Duodenal mucosa (tissue), 2 donors: Measurements from ENCODE around the gene BCS1L.
A peak's percentile ranks its signal among the peaks of the same experiment; 100 is the strongest.

Experiments used
- H3K27ac ChIP-seq: one replicate; pipeline ENCODE4 v1.7.0; 2013; ENCODE audit warnings: low read depth, low read length
- H3K27me3 ChIP-seq, 2 donors: one replicate each; pipeline ENCODE4 v1.7.0; 2013; ENCODE audit warnings: low read length in 2 of 2, control low read depth in 1 of 2; ENCODE audit not compliant: insufficient read depth in 2 of 2, control insufficient read depth in 1 of 2
- H3K36me3 ChIP-seq, 2 donors: one replicate each; pipeline ENCODE4 v1.7.0; 2013; ENCODE audit warnings: low read length in 2 of 2, control low read depth in 1 of 2; ENCODE audit not compliant: insufficient read depth in 2 of 2, control insufficient read depth in 1 of 2
- H3K4me1 ChIP-seq, 2 donors: one replicate each; pipeline ENCODE4 v1.7.0; 2013; ENCODE audit warnings: low read length in 2 of 2, control low read depth in 1 of 2; ENCODE audit not compliant: insufficient read depth in 2 of 2, control insufficient read depth in 1 of 2
- H3K4me3 ChIP-seq, 2 donors: one replicate each; pipeline ENCODE4 v1.7.0; 2013; ENCODE audit warnings: low read length in 2 of 2, low read depth in 1 of 2
- H3K9ac ChIP-seq, 2 donors: one replicate each; pipeline ENCODE4 v1.7.0; 2013; ENCODE audit warnings: low read length in 2 of 2, low read depth in 1 of 2
- H3K9me3 ChIP-seq, 2 donors: one replicate each; pipeline ENCODE4 v1.7.0; 2013; ENCODE audit warnings: low read length in 2 of 2, control low read depth in 1 of 2; ENCODE audit not compliant: control insufficient read depth in 1 of 2

Gene BCS1L

GRCh38 chr2:218711550-218711929 lies 52.1 kb downstream of the BCS1L start:
- no peaks in the 10 kb centered on the region for H3K9me3 ChIP-seq
- H3K4me3 ChIP-seq = peak overlapping the region; percentile 86 to 90
- no peaks in the 10 kb centered on the region for H3K27me3 ChIP-seq
- peaks cover 0 to 4% of the 10 kb centered on the region in 2 donors for H3K36me3 ChIP-seq
- H3K4me1 ChIP-seq = peaks cover 9 to 17% of the 10 kb centered on the region in 2 donors
- peak overlapping the region; percentile 89 for H3K27ac ChIP-seq
- peak overlapping the region; percentile 73 to 77 for H3K9ac ChIP-seq
